Measurements from ENCODE around the gene SPEF2. TPM values are rescaled to one million over a fixed set of nuclear protein-coding genes. Genes with fewer than 3 reads are reported as not detected.

Gene SPEF2
- total and polyA plus RNA-seq, 2 experiments from 2014 or later: 0.17 to 0.21 TPM

DNA sequence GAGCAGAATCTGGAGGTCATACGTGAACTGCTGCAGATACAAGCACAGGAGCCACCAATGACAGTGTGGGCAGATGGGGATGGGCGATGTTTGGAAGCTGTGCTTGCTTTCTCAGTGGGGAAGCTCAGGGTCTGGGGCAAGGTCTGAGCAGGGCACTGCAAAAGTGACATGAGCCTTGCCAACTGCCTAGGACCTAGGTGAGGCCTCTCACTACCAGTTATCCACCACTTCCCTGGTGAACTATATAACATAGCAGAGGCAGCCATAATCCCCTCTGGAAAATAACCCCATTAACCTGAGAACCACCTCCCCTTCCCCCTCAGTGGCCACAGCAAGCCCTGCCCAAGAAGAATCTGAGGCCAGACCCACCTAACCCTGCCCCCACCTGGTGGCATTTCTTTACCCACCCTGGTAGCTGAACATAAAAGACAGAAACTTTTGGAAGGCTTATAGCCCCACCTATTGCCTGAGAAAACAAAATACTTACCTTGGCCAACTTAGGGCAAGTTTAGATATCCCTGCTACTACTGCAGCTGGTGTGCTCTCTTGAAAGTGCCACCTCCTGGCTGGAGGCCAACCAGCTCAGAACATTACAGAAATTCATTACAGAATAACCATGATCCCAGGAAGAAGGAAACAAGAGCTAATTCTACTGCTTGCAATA is 18.8 kb upstream of the SPEF2 start:
- H3K36me3 Mint-ChIP-seq (ENCODE audit: low read depth): no peaks in the 10 kb centered on the region; the same call in 2 of the 3 replicates
- 0 out of 2 replicates have a peak, but pooled peaks cover 2% of the 10 kb centered on the region for H3K9me2 ChIP-seq (ENCODE audit: insufficient read depth)
- H3K27ac ChIP-seq (ENCODE audit: low read depth): no peak overlapping the region
- no peak overlapping the region for H3K4me3 ChIP-seq
- no peaks in the 10 kb centered on the region; the same call in 2 of the 3 replicates for H3K9me3 Mint-ChIP-seq
- TF ChIP-seq, protein P1, sequence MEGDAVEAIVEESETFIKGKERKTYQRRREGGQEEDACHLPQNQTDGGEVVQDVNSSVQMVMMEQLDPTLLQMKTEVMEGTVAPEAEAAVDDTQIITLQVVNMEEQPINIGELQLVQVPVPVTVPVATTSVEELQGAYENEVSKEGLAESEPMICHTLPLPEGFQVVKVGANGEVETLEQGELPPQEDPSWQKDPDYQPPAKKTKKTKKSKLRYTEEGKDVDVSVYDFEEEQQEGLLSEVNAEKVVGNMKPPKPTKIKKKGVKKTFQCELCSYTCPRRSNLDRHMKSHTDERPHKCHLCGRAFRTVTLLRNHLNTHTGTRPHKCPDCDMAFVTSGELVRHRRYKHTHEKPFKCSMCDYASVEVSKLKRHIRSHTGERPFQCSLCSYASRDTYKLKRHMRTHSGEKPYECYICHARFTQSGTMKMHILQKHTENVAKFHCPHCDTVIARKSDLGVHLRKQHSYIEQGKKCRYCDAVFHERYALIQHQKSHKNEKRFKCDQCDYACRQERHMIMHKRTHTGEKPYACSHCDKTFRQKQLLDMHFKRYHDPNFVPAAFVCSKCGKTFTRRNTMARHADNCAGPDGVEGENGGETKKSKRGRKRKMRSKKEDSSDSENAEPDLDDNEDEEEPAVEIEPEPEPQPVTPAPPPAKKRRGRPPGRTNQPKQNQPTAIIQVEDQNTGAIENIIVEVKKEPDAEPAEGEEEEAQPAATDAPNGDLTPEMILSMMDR (conservative IDR thresholded peaks at IDR 0.05; ENCODE audit: low read depth in 2 of 2): peak; percentile 67 to 77
- TF ChIP-seq, protein P2, sequence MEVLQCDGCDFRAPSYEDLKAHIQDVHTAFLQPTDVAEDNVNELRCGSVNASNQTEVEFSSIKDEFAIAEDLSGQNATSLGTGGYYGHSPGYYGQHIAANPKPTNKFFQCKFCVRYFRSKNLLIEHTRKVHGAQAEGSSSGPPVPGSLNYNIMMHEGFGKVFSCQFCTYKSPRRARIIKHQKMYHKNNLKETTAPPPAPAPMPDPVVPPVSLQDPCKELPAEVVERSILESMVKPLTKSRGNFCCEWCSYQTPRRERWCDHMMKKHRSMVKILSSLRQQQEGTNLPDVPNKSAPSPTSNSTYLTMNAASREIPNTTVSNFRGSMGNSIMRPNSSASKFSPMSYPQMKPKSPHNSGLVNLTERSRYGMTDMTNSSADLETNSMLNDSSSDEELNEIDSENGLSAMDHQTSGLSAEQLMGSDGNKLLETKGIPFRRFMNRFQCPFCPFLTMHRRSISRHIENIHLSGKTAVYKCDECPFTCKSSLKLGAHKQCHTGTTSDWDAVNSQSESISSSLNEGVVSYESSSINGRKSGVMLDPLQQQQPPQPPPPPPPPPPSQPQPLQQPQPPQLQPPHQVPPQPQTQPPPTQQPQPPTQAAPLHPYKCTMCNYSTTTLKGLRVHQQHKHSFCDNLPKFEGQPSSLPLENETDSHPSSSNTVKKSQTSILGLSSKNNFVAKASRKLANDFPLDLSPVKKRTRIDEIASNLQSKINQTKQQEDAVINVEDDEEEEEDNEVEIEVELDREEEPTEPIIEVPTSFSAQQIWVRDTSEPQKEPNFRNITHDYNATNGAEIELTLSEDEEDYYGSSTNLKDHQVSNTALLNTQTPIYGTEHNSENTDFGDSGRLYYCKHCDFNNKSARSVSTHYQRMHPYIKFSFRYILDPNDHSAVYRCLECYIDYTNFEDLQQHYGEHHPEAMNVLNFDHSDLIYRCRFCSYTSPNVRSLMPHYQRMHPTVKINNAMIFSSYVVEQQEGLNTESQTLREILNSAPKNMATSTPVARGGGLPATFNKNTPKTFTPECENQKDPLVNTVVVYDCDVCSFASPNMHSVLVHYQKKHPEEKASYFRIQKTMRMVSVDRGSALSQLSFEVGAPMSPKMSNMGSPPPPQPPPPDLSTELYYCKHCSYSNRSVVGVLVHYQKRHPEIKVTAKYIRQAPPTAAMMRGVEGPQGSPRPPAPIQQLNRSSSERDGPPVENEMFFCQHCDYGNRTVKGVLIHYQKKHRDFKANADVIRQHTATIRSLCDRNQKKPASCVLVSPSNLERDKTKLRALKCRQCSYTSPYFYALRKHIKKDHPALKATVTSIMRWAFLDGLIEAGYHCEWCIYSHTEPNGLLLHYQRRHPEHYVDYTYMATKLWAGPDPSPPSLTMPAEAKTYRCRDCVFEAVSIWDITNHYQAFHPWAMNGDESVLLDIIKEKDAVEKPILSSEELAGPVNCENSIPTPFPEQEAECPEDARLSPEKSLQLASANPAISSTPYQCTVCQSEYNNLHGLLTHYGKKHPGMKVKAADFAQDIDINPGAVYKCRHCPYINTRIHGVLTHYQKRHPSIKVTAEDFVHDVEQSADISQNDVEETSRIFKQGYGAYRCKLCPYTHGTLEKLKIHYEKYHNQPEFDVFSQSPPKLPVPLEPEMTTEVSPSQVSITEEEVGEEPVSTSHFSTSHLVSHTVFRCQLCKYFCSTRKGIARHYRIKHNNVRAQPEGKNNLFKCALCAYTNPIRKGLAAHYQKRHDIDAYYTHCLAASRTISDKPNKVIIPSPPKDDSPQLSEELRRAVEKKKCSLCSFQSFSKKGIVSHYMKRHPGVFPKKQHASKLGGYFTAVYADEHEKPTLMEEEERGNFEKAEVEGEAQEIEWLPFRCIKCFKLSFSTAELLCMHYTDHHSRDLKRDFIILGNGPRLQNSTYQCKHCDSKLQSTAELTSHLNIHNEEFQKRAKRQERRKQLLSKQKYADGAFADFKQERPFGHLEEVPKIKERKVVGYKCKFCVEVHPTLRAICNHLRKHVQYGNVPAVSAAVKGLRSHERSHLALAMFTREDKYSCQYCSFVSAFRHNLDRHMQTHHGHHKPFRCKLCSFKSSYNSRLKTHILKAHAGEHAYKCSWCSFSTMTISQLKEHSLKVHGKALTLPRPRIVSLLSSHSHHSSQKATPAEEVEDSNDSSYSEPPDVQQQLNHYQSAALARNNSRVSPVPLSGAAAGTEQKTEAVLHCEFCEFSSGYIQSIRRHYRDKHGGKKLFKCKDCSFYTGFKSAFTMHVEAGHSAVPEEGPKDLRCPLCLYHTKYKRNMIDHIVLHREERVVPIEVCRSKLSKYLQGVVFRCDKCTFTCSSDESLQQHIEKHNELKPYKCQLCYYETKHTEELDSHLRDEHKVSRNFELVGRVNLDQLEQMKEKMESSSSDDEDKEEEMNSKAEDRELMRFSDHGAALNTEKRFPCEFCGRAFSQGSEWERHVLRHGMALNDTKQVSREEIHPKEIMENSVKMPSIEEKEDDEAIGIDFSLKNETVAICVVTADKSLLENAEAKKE (CRISPR knock-in tag; IDR thresholded peaks at IDR 0.05): 0 out of 2 replicates have a peak, but pooled peaks have one; percentile 20
- TF ChIP-seq POLR2AphosphoS5 (IDR thresholded peaks at IDR 0.05; ENCODE audit: low read depth) (no peak), STAT1 (IDR thresholded peaks at IDR 0.05; ENCODE audit: unreplicated experiment) (no peak)
- H2AFZ ChIP-seq: no peak overlapping the region
- H3F3A ChIP-seq (replicated peaks; ENCODE audit: low read depth): no peaks in the 10 kb centered on the region
- no peak overlapping the region for H3K4me2 ChIP-seq
- no peaks in the 10 kb centered on the region for H4K20me1 ChIP-seq (replicated peaks; ENCODE audit: insufficient read depth)
- H3K79me2 ChIP-seq (replicated peaks; ENCODE audit: insufficient read depth): no peaks in the 10 kb centered on the region
- no peaks in the 10 kb centered on the region for H3K4me1 ChIP-seq (ENCODE audit: insufficient read depth)
- peaks cover 6% of the 10 kb centered on the region for H3K4me1 Mint-ChIP-seq
- H3K27ac Mint-ChIP-seq: no peak overlapping the region
- H3K27me3 ChIP-seq (ENCODE audit: insufficient read depth): no peaks in the 10 kb centered on the region
- no peak overlapping the region for H3K4me3 Mint-ChIP-seq
- no peaks in the 10 kb centered on the region for H3K36me3 ChIP-seq (ENCODE audit: insufficient read depth)
- H3K27me3 Mint-ChIP-seq (ENCODE audit: insufficient read depth, low read depth, poor library complexity): no peaks in the 10 kb centered on the region
- peak; percentile 97 for ATAC-seq
- peak; percentile 77 for DNase-seq (ENCODE audit: low spot score)
